ENCODE data around the gene NTNG2. TPM values are rescaled to one million over a fixed set of nuclear protein-coding genes. Genes with fewer than 3 reads are reported as not detected.

NTNG2 gene
- total and polyA plus RNA-seq, 10 of the 15 experiments (the other 5 are each of a cell fraction or from before 2014, with no cell fraction given) = 0.37 to 0.79 (median 0.45) TPM; not detected in 6

DNA sequence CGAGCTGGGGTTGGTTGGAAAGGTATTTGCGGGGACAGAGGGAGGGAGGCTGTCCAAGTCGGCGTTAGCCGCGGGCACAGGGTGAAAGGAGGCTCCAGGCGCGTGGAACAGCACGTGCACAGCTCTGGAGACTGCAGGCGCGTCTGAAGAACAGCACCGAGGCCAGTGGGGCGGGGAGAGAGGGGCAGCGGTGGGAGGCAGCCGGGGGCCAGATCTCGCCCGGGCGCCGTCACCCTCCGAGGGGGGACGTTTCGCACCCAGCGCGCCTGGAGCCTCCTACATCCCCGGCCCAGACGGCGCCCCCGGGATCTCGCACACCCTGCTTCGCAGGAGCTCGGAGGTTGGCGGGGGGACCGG is 79.6 kb downstream of the NTNG2 start:
- TF ChIP-seq, protein P1, sequence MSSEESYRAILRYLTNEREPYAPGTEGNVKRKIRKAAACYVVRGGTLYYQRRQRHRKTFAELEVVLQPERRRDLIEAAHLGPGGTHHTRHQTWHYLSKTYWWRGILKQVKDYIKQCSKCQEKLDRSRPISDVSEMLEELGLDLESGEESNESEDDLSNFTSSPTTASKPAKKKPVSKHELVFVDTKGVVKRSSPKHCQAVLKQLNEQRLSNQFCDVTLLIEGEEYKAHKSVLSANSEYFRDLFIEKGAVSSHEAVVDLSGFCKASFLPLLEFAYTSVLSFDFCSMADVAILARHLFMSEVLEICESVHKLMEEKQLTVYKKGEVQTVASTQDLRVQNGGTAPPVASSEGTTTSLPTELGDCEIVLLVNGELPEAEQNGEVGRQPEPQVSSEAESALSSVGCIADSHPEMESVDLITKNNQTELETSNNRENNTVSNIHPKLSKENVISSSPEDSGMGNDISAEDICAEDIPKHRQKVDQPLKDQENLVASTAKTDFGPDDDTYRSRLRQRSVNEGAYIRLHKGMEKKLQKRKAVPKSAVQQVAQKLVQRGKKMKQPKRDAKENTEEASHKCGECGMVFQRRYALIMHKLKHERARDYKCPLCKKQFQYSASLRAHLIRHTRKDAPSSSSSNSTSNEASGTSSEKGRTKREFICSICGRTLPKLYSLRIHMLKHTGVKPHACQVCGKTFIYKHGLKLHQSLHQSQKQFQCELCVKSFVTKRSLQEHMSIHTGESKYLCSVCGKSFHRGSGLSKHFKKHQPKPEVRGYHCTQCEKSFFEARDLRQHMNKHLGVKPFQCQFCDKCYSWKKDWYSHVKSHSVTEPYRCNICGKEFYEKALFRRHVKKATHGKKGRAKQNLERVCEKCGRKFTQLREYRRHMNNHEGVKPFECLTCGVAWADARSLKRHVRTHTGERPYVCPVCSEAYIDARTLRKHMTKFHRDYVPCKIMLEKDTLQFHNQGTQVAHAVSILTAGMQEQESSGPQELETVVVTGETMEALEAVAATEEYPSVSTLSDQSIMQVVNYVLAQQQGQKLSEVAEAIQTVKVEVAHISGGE (CRISPR knock-in tag; IDR thresholded peaks at IDR 0.05) = no peak
- TF ChIP-seq RELA (IDR thresholded peaks at IDR 0.05; ENCODE audit: borderline replicate concordance, partially characterized antibody) = no peak
- TF ChIP-seq, protein P2, sequence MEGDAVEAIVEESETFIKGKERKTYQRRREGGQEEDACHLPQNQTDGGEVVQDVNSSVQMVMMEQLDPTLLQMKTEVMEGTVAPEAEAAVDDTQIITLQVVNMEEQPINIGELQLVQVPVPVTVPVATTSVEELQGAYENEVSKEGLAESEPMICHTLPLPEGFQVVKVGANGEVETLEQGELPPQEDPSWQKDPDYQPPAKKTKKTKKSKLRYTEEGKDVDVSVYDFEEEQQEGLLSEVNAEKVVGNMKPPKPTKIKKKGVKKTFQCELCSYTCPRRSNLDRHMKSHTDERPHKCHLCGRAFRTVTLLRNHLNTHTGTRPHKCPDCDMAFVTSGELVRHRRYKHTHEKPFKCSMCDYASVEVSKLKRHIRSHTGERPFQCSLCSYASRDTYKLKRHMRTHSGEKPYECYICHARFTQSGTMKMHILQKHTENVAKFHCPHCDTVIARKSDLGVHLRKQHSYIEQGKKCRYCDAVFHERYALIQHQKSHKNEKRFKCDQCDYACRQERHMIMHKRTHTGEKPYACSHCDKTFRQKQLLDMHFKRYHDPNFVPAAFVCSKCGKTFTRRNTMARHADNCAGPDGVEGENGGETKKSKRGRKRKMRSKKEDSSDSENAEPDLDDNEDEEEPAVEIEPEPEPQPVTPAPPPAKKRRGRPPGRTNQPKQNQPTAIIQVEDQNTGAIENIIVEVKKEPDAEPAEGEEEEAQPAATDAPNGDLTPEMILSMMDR (IDR thresholded peaks at IDR 0.05 in 2 of 3, conservative IDR thresholded peaks at IDR 0.05 in 1 of 3; ENCODE audit: control insufficient read depth in 2 of 3, extremely low read depth in 1 of 3, insufficient read depth in 1 of 3, low read depth in 3 of 3, low read length in 3 of 3) = no peak
- no peak for TF ChIP-seq TBL1XR1 (IDR thresholded peaks at IDR 0.05; ENCODE audit: low read depth, low read length)
- TF ChIP-seq SMARCA5 (IDR thresholded peaks at IDR 0.05) = no peak
- TF ChIP-seq HDGF (IDR thresholded peaks at IDR 0.05) = no peak
- peak; percentile 28 to 76; a peak in 2 of 4 replicates for TF ChIP-seq BHLHE40 (IDR thresholded peaks at IDR 0.05; ENCODE audit: borderline replicate concordance in 1 of 2, low read depth in 2 of 2, low read length in 1 of 2)
- no peak for TF ChIP-seq CREB1 (IDR thresholded peaks at IDR 0.05; ENCODE audit: low read depth)
- Histone ChIP-seq H3K36me3 (ENCODE audit: control insufficient read depth in 2 of 2, insufficient read depth in 2 of 2, low read length in 1 of 2) (no peaks in the 10 kb centered on the region), H3K27ac (ENCODE audit: control insufficient read depth, insufficient read depth) (no peak overlapping the region), H3K4me2 (ENCODE audit: control insufficient read depth, insufficient read depth) (peak overlapping the region; percentile 97), H3K9me3 (replicated peaks; ENCODE audit: control insufficient read depth, insufficient read depth, low read length) (no peaks in the 10 kb centered on the region), H3K9ac (ENCODE audit: control insufficient read depth, insufficient read depth, low read length) (peak overlapping the region; percentile 40; the same call in 1 of the 2 replicates), H3K4me1 (ENCODE audit: control insufficient read depth, insufficient read depth, low read length) (peaks cover 3% of the 10 kb centered on the region), H3K4me3 (peak overlapping the region; percentile 69; the same call in 1 of the 2 replicates), H2AFZ (ENCODE audit: control insufficient read depth, low read depth, low read length) (peak overlapping the region; percentile 84), H3K27me3 (replicated peaks in 1 of 2; ENCODE audit: control insufficient read depth in 2 of 2, insufficient read depth in 2 of 2, low read length in 1 of 2) (peaks cover 0 to 6% of the 10 kb centered on the region in 2 experiments; a peak in 1 of 4 replicates), H3K79me2 (ENCODE audit: control insufficient read depth, insufficient read depth, low read length) (no peaks in the 10 kb centered on the region), H4K20me1 (ENCODE audit: control insufficient read depth, insufficient read depth) (no peaks in the 10 kb centered on the region)
- POLR2A ChIA-PET = no interaction called here
- in situ Hi-C loops (cut with MboI) = loop anchor here (25.0 kb wide), 1 partner anchor 654 kb away; no protein-coding TSS in a partner anchor
- no TSS peak for BruUV-seq (replicated peaks)
- ATAC-seq (no peak), DNase-seq (ENCODE audit: low read depth, low spot score) (no peak), FAIRE-seq (no peak)
- CTCF ChIA-PET = interaction anchor here (0.7 to 8.3 kb wide), 6 partner anchors 10 to 485 kb away, joined by 3 to 58 read pairs (median 4); no protein-coding TSS in a partner anchor
- RAD21 ChIA-PET (ENCODE audit: unreplicated experiment) = interaction anchor here (0.8 to 1.3 kb wide), 8 partner anchors 11 to 482 kb away, joined by 3 to 7 read pairs (median 3); partner anchors contain the start of genes MED27 and SETX
- SMC1A ChIA-PET (ENCODE audit: uncharacterized antibody, unreplicated experiment) = interaction anchor here (0.5 to 0.9 kb wide), 2 partner anchors 148 to 483 kb away, joined by 3 read pairs; no protein-coding TSS in a partner anchor
- intact Hi-C loops (cut with micrococcal nuclease; ENCODE audit: unreplicated experiment) = no loop called here
- under 1% methylated on average over 14 of the region's 33 CpGs for WGBS (ENCODE audit: insufficient coverage, insufficient replicate concordance, low lambda C conversion rate, missing lambda C conversion rate)
